H9 (cell line): ENCODE measurements around the gene CYP1B1. TPM values are rescaled to one million over a fixed set of nuclear protein-coding genes. Genes with fewer than 3 reads are reported as not detected.

Experiments
- DNase-seq: peaks from one replicate; pipeline ENCODE4 v3.0.0-alpha.2; 2017
- H2AFZ ChIP-seq: one replicate; pipeline ENCODE4 v1.6.1; 2013; ENCODE audit warnings: mild to moderate bottlenecking, low read length, control low read depth, moderate library complexity
- H2AK5ac ChIP-seq: 2 replicates; pipeline ENCODE4 v1.6.1; 2013; ENCODE audit warnings: low read length, control low read depth, mixed read lengths; ENCODE audit not compliant: insufficient read length
- H2BK120ac ChIP-seq: one replicate; pipeline ENCODE4 v1.6.1; 2013; ENCODE audit warnings: low read depth, mild to moderate bottlenecking, low read length, control low read depth, inconsistent platforms; ENCODE audit not compliant: poor library complexity, severe bottlenecking
- H2BK12ac ChIP-seq: 2 replicates; pipeline ENCODE4 v1.6.1; 2013; ENCODE audit warnings: low read length, control low read depth, mixed read lengths, low read depth; ENCODE audit not compliant: insufficient read length
- H2BK15ac ChIP-seq: 2 replicates; pipeline ENCODE4 v1.6.1; 2013; ENCODE audit warnings: low read depth, low read length, control low read depth
- H2BK20ac ChIP-seq: one replicate; pipeline ENCODE4 v1.6.1; 2013; ENCODE audit warnings: low read depth, mild to moderate bottlenecking, low read length, control low read depth, inconsistent platforms; ENCODE audit not compliant: poor library complexity, severe bottlenecking
- H2BK5ac ChIP-seq: 2 replicates; pipeline ENCODE4 v1.6.1; 2013; ENCODE audit warnings: low read length, control low read depth, mixed read lengths; ENCODE audit not compliant: insufficient read length
- H3K14ac ChIP-seq: 2 replicates; pipeline ENCODE4 v1.6.1; 2013; ENCODE audit warnings: low read length, control low read depth; ENCODE audit not compliant: insufficient read depth
- H3K18ac ChIP-seq: 2 replicates; pipeline ENCODE4 v1.6.1; 2013; ENCODE audit warnings: low read depth, mild to moderate bottlenecking, mixed read lengths, low read length, control low read depth; ENCODE audit not compliant: insufficient read length
- H3K23ac ChIP-seq: 2 replicates; pipeline ENCODE4 v1.6.1; 2013; ENCODE audit warnings: low read length, control low read depth, mixed read lengths, low read depth; ENCODE audit not compliant: insufficient read length
- H3K23me2 ChIP-seq: 2 replicates; pipeline ENCODE4 v1.6.1; 2013; ENCODE audit warnings: low read depth, mild to moderate bottlenecking, mixed read lengths, low read length, control low read depth; ENCODE audit not compliant: insufficient read length, poor library complexity, severe bottlenecking
- H3K27ac ChIP-seq: 2 replicates; pipeline ENCODE4 v1.5.1; 2013; ENCODE audit warnings: low read length, control low read depth, mixed read lengths, low read depth; ENCODE audit not compliant: insufficient read length
- H3K27me3 ChIP-seq: 2 replicates; pipeline ENCODE4 v1.6.1; 2013; ENCODE audit warnings: low read length, control low read depth, inconsistent platforms; ENCODE audit not compliant: insufficient read depth
- H3K4ac ChIP-seq: 2 replicates; pipeline ENCODE4 v1.6.1; 2013; ENCODE audit warnings: low read depth, mild to moderate bottlenecking, control low read depth, inconsistent platforms, low read length, moderate library complexity
- H3K4me1 ChIP-seq: 2 replicates; pipeline ENCODE4 v1.6.1; 2013; ENCODE audit warnings: low read length, control low read depth, inconsistent platforms; ENCODE audit not compliant: insufficient read depth
- H3K4me2 ChIP-seq: 2 replicates; pipeline ENCODE4 v1.6.1; 2013; ENCODE audit warnings: low read length, control low read depth, mixed read lengths; ENCODE audit not compliant: insufficient read length, insufficient read depth
- H3K56ac ChIP-seq: 2 replicates; pipeline ENCODE4 v1.6.1; 2013; ENCODE audit warnings: low read depth, mild to moderate bottlenecking, mixed read lengths, low read length, control low read depth; ENCODE audit not compliant: insufficient read length
- H3K79me1 ChIP-seq: 2 replicates; pipeline ENCODE4 v1.6.1; 2013; ENCODE audit warnings: low read depth, mild to moderate bottlenecking, moderate library complexity, low read length, control low read depth, inconsistent platforms; ENCODE audit not compliant: insufficient read depth, poor library complexity, severe bottlenecking
- H3K79me2 ChIP-seq: 2 replicates; pipeline ENCODE4 v1.6.1; 2013; ENCODE audit warnings: low read length, control low read depth, inconsistent platforms; ENCODE audit not compliant: insufficient read depth
- H3K9ac ChIP-seq: 2 replicates; pipeline ENCODE4 v1.6.1; 2013; ENCODE audit warnings: low read length, control low read depth, mixed read lengths; ENCODE audit not compliant: insufficient read length; ENCODE audit errors: extremely low read depth
- H3K9me3 ChIP-seq: one replicate; pipeline ENCODE4 v1.6.1; 2013; ENCODE audit warnings: low read depth, low read length, inconsistent platforms; ENCODE audit not compliant: control insufficient read depth
- H3T11ph ChIP-seq: one replicate; pipeline ENCODE4 v1.6.1; 2013; ENCODE audit warnings: mild to moderate bottlenecking, low read length, control low read depth, inconsistent platforms
- H4K20me1 ChIP-seq: one replicate; pipeline ENCODE4 v1.6.1; 2013; ENCODE audit not compliant: control insufficient read depth, insufficient read length, insufficient read depth
- H4K5ac ChIP-seq: 2 replicates; pipeline ENCODE4 v1.6.1; 2013; ENCODE audit warnings: low read depth, mild to moderate bottlenecking, mixed read lengths, low read length, control low read depth; ENCODE audit not compliant: insufficient read length
- H4K8ac ChIP-seq: replicated peaks from 2 replicates; pipeline ENCODE4 v1.6.1; 2013; ENCODE audit warnings: low read length, control low read depth, mixed read lengths, low read depth; ENCODE audit not compliant: insufficient read length
- H4K91ac ChIP-seq: 2 replicates; pipeline ENCODE4 v1.6.1; 2013; ENCODE audit warnings: low read depth, mild to moderate bottlenecking, moderate library complexity, mixed read lengths, low read length, control low read depth; ENCODE audit not compliant: insufficient read length
- H3K27ac Mint-ChIP-seq, 3 experiments: 2 replicates in 2 of 3; 3 replicates in 1 of 3; pipeline ENCODE4 v1.8.0; 2020 to 2021; ENCODE audit warnings: mixed read lengths in 3 of 3, mild to moderate bottlenecking in 1 of 3, moderate library complexity in 1 of 3
- H3K27me3 Mint-ChIP-seq: 2 replicates; pipeline ENCODE4 v1.8.0; 2021; ENCODE audit warnings: low read depth, mild to moderate bottlenecking, moderate library complexity, mixed read lengths
- H3K36me3 Mint-ChIP-seq, 3 experiments: 2 replicates in 2 of 3; 3 replicates in 1 of 3; pipeline ENCODE4 v1.8.0; 2020 to 2021; ENCODE audit warnings: low read depth in 3 of 3, mixed read lengths in 3 of 3; ENCODE audit not compliant: insufficient read depth in 1 of 3
- H3K4me1 Mint-ChIP-seq, 2 experiments: 2 replicates each; pipeline ENCODE4 v1.8.0; 2020; ENCODE audit warnings: mixed read lengths in 2 of 2
- H3K4me3 Mint-ChIP-seq, 2 experiments: 2 replicates in 1 of 2; 3 replicates in 1 of 2; pipeline ENCODE4 v1.8.0; 2020 to 2021; ENCODE audit warnings: mild to moderate bottlenecking in 2 of 2, mixed read lengths in 2 of 2, moderate library complexity in 1 of 2
- H3K9me3 Mint-ChIP-seq, 2 experiments: 2 replicates in 1 of 2; 3 replicates in 1 of 2; pipeline ENCODE4 v1.8.0; 2020; ENCODE audit warnings: mild to moderate bottlenecking in 2 of 2, mixed read lengths in 2 of 2, moderate library complexity in 1 of 2
- CTCF ChIP-seq: fragments of 200-600 bp; sonication (generic); conservative IDR thresholded peaks from 3 replicates; pipeline ENCODE4 v1.8.0; 2021; ENCODE audit warnings: antibody characterized with exemption, mild to moderate bottlenecking
- WGBS: extraction: QIAGEN DNeasy Blood & Tissue Kit; methylation state at CpG from one replicate; pipeline ENCODE4 v1.1.7; 2013; ENCODE audit warnings: missing lambda C conversion rate, low lambda C conversion rate, mixed read lengths; ENCODE audit not compliant: insufficient read length; ENCODE audit errors: extremely low coverage; 5-methylcytosine and 5-hydroxymethylcytosine counted together
- total RNA-seq: library from RNA; stranded (reverse); gene quantifications from 2 replicates; pipeline ENCODE4 v1.2.1, GENCODE V29; 2021

The CYP1B1 gene
- total RNA-seq, 1 experiment from 2014 or later, result 2.7 TPM

- Histone ChIP-seq H2BK15ac (no peak overlapping the region), H2BK20ac (no peak overlapping the region), H3K4ac (no peak overlapping the region), H3K9ac (no peak overlapping the region), H2AK5ac (no peak overlapping the region), H2AFZ (no peak overlapping the region), H3K27ac (no peak overlapping the region), H4K8ac (no peak overlapping the region), H2BK120ac (no peak overlapping the region), H4K20me1 (no peaks in the 10 kb centered on the region), H3K79me1 (no peaks in the 10 kb centered on the region), H3K18ac (no peak overlapping the region), H3K4me1 (no peaks in the 10 kb centered on the region), H2BK12ac (no peak overlapping the region), H3K9me3 (no peaks in the 10 kb centered on the region), H3K23me2 (no peaks in the 10 kb centered on the region), H2BK5ac (no peak overlapping the region), H3T11ph (no peak overlapping the region), H3K4me2 (no peak overlapping the region), H3K79me2 (no peaks in the 10 kb centered on the region), H4K91ac (no peak overlapping the region), H4K5ac (no peak overlapping the region), H3K23ac (no peak overlapping the region), H3K27me3 (no peaks in the 10 kb centered on the region), H3K56ac (no peak overlapping the region), H3K14ac (no peak overlapping the region)
- H3K36me3 Mint-ChIP-seq, result no peaks in the 10 kb centered on the region
- H3K4me1 Mint-ChIP-seq, result no peaks in the 10 kb centered on the region; a peak in 1 of 4 replicates
- no peak for DNase-seq
- no peak for TF ChIP-seq CTCF
- WGBS, result no CpG with 5 or more reads among the region's 3 CpGs
- H3K27ac Mint-ChIP-seq, result no peak overlapping the region
- H3K4me3 Mint-ChIP-seq, result no peak overlapping the region
- H3K27me3 Mint-ChIP-seq, result peaks cover 5% of the 10 kb centered on the region
- H3K9me3 Mint-ChIP-seq, result no peaks in the 10 kb centered on the region
These were observed 19.7 kb downstream of the CYP1B1 start for GRCh38 chr2:38056216-38056615.
